Measurements from ENCODE around the gene MFSD12. TPM values are rescaled to one million over a fixed set of nuclear protein-coding genes. Genes with fewer than 3 reads are reported as not detected.

MFSD12 gene
- total and polyA plus RNA-seq, 2 of the 8 experiments (the other 6 are each of a cell fraction or from before 2014, with no cell fraction given) = 59.6 to 71.3 TPM

DNA sequence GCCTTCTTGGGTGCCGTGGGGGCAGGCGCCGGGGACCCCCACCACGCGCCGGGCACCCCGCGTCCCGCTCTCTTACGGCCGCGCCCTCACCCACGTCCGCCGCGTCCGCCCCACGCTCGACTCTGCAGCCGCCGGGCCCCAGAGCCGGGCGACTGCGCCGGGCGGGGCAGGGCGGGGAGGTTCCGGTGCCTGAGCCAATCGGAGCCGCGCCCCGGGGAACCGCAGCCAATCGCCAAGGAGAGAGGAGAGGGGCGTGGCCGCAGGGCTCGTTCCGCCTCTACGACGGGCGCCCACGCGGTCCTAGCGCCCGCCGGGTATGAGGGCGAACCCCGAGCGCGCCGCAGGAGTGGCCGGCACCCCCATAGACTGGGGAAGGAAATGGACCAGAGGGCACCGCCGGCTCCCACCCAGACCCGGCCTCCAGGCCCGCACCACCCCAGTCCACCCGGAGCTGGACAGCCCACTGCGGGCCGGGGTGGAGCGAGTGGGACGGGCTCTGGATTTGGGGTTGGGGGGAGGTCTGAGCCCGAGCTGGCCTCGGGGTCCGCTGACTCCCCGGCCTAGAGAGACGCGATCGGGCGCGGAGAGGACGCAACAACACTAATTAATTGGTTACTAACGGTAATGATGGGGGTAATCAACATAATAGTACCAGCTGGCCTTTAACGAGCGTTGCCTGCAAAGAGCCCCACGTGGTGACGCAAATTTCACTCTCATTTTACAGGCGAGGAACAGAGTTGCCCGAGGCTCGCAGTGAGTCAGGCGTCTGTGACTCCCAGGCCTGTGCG, at the start of gene MFSD12 (continued):
- peak; percentile 69; the same call in 1 of the 2 replicates for TF ChIP-seq KDM1A (IDR thresholded peaks at IDR 0.05; ENCODE audit: borderline replicate concordance, low read length)
- peak; percentile 19; the same call in 1 of the 2 replicates for TF ChIP-seq SP2 (IDR thresholded peaks at IDR 0.05; ENCODE audit: low read length)
- TF ChIP-seq SIRT6 (IDR thresholded peaks at IDR 0.05; ENCODE audit: low read length) = no peak
- TF ChIP-seq, protein P1, sequence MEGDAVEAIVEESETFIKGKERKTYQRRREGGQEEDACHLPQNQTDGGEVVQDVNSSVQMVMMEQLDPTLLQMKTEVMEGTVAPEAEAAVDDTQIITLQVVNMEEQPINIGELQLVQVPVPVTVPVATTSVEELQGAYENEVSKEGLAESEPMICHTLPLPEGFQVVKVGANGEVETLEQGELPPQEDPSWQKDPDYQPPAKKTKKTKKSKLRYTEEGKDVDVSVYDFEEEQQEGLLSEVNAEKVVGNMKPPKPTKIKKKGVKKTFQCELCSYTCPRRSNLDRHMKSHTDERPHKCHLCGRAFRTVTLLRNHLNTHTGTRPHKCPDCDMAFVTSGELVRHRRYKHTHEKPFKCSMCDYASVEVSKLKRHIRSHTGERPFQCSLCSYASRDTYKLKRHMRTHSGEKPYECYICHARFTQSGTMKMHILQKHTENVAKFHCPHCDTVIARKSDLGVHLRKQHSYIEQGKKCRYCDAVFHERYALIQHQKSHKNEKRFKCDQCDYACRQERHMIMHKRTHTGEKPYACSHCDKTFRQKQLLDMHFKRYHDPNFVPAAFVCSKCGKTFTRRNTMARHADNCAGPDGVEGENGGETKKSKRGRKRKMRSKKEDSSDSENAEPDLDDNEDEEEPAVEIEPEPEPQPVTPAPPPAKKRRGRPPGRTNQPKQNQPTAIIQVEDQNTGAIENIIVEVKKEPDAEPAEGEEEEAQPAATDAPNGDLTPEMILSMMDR (IDR thresholded peaks at IDR 0.05; ENCODE audit: control extremely low read depth in 1 of 3, insufficient read depth in 1 of 3, low read depth in 1 of 3, low read length in 3 of 3) = 0 out of 4 replicates have a peak, but pooled peaks of 1 of the 3 experiments have one; percentile 1
- TF ChIP-seq, protein P2, sequence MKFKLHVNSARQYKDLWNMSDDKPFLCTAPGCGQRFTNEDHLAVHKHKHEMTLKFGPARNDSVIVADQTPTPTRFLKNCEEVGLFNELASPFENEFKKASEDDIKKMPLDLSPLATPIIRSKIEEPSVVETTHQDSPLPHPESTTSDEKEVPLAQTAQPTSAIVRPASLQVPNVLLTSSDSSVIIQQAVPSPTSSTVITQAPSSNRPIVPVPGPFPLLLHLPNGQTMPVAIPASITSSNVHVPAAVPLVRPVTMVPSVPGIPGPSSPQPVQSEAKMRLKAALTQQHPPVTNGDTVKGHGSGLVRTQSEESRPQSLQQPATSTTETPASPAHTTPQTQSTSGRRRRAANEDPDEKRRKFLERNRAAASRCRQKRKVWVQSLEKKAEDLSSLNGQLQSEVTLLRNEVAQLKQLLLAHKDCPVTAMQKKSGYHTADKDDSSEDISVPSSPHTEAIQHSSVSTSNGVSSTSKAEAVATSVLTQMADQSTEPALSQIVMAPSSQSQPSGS (IDR thresholded peaks at IDR 0.05; ENCODE audit: low read length) = no peak
- no peak for TF ChIP-seq TBP (IDR thresholded peaks at IDR 0.05; ENCODE audit: low read depth, low read length)
- TF ChIP-seq, protein P3, sequence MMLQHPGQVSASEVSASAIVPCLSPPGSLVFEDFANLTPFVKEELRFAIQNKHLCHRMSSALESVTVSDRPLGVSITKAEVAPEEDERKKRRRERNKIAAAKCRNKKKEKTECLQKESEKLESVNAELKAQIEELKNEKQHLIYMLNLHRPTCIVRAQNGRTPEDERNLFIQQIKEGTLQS (IDR thresholded peaks at IDR 0.05; ENCODE audit: insufficient read depth, low read depth, low read length) = no peak
- peak; percentile 53 for TF ChIP-seq PHF8 (conservative IDR thresholded peaks at IDR 0.05; ENCODE audit: low read depth, low read length)
- no peak for TF ChIP-seq RBBP5 (IDR thresholded peaks at IDR 0.05; ENCODE audit: borderline replicate concordance, low read depth, low read length)
- peak; percentile 93 for TF ChIP-seq SP1 (IDR thresholded peaks at IDR 0.05; ENCODE audit: low read depth, low read length)
- no peak for TF ChIP-seq JUND (IDR thresholded peaks at IDR 0.05; ENCODE audit: low read length)
- TF ChIP-seq BRCA1 (IDR thresholded peaks at IDR 0.05; ENCODE audit: low read depth, low read length) = no peak
- TF ChIP-seq EGR1 (IDR thresholded peaks at IDR 0.05; ENCODE audit: borderline replicate concordance, low read depth, low read length) = peak; percentile 61
- TF ChIP-seq EZH2 (IDR thresholded peaks at IDR 0.05; ENCODE audit: low read depth, low read length, severe bottlenecking) = no peak
- peak; percentile 57; the same call in 1 of the 2 replicates for TF ChIP-seq TAF1 (IDR thresholded peaks at IDR 0.05; ENCODE audit: low read depth, low read length)
- no peak for TF ChIP-seq ASH2L (IDR thresholded peaks at IDR 0.05; ENCODE audit: low read length)
- TF ChIP-seq GABPA (IDR thresholded peaks at IDR 0.05; ENCODE audit: borderline replicate concordance, insufficient read depth, low read length) = no peak
- TF ChIP-seq EP300 (IDR thresholded peaks at IDR 0.05; ENCODE audit: borderline replicate concordance in 1 of 2, low read depth in 2 of 2, low read length in 2 of 2) = no peak; a peak in 1 of 3 replicates

All from H1 (cell line).